HCT116 (cell line): ENCODE results near the gene ZSCAN5A. TPM values are rescaled to one million over a fixed set of nuclear protein-coding genes. Genes with fewer than 3 reads are reported as not detected.

Experiments used
- ATAC-seq: fragments of 200-7000 bp; cut with Tn5 transposase; 2 replicates; pipeline ENCODE4 v1.9.1; 2020; ENCODE audit warnings: mild to moderate bottlenecking, moderate library complexity
- BruUV-seq: library from RNA; stranded (reverse); fragments of 400-500 nt; replicated peaks from 2 replicates; lab custom pipeline; 2021; lab: Mats Ljungman, UMichigan
- CTCF ChIA-PET: fragments of 300-600 bp; sonication (Branson Sonifier 250); formaldehyde crosslinking; loops from one replicate; lab custom pipeline; 2021; ENCODE audit warnings: antibody characterized with exemption; lab: Charles Lee
- POLR2A ChIA-PET: fragments of 300-600, 350-600 bp; sonication (Branson Sonifier 250); formaldehyde crosslinking; loops from one replicate; lab custom pipeline; 2021; ENCODE audit warnings: antibody characterized with exemption; lab: Charles Lee
- RAD21 ChIA-PET, 2 experiments: fragments of 300-600 bp; sonication (Branson Sonifier 250); formaldehyde crosslinking; loops; one replicate each; lab custom pipeline; 2023; ENCODE audit warnings: low total read pairs in 2 of 2; ENCODE audit not compliant: uncharacterized antibody in 2 of 2, unreplicated experiment in 2 of 2, low non-redundant PET in 1 of 2; lab: Charles Lee
- DNase-seq: peaks from one replicate; pipeline ENCODE4 v3.0.0-alpha.2; 2010; ENCODE audit warnings: low read depth, low spot score
- H2AFZ ChIP-seq: fragments of 200-600 bp; shearing (Covaris generic), sonication (generic); 2 replicates; pipeline ENCODE4 v1.6.1; 2017; ENCODE audit warnings: low read depth, mixed run types, mixed read lengths, antibody characterized with exemption, low read length; ENCODE audit not compliant: poor library complexity, severe bottlenecking
- H3K27ac ChIP-seq: 2 replicates; pipeline ENCODE4 v1.5.1; 2012; ENCODE audit warnings: low read depth, low read length
- H3K27me3 ChIP-seq: fragments of 200-600 bp; sonication (generic); 2 replicates; pipeline ENCODE4 v1.6.1; 2016; ENCODE audit warnings: mixed run types, low read length, mixed read lengths; ENCODE audit not compliant: insufficient read depth
- H3K36me3 ChIP-seq, 2 experiments: fragments of 200-500 bp in 1 of 2; fragments of 200-600 bp in 1 of 2; sonication (Bioruptor generic) in 1 of 2; sonication (generic) in 1 of 2; 2 replicates each; pipeline versions ENCODE4 v1.5.1 to v1.6.1; 2014 to 2016; ENCODE audit warnings: low read length in 2 of 2, inconsistent platforms in 1 of 2, mixed read lengths in 1 of 2, mixed run types in 1 of 2; ENCODE audit not compliant: insufficient read depth in 2 of 2, control insufficient read depth in 1 of 2
- H3K4me1 ChIP-seq, 2 experiments: fragments of 200-600 bp in 1 of 2; sonication (generic) in 1 of 2; 2 replicates each; pipeline versions ENCODE4 v1.5.1 to v1.6.1; 2012 to 2017; ENCODE audit warnings: low read length in 2 of 2, inconsistent platforms in 1 of 2, mild to moderate bottlenecking in 1 of 2, mixed read lengths in 1 of 2, mixed run types in 1 of 2, moderate library complexity in 1 of 2; ENCODE audit not compliant: insufficient read depth in 2 of 2, control insufficient read depth in 1 of 2
- H3K4me2 ChIP-seq: fragments of 200-600 bp; sonication (generic); 2 replicates; pipeline ENCODE4 v1.6.1; 2017; ENCODE audit warnings: mixed run types, low read length, mixed read lengths
- H3K4me3 ChIP-seq, 2 experiments: fragments of 200-600 bp in 1 of 2; sonication (generic) in 1 of 2; replicated peaks in 1 of 2; 2 replicates each; pipeline ENCODE4 v1.5.1; 2011 to 2016; ENCODE audit warnings: low read length in 2 of 2, control low read depth in 1 of 2, low read depth in 1 of 2, mild to moderate bottlenecking in 1 of 2, mixed read lengths in 1 of 2, mixed run types in 1 of 2
- H3K79me2 ChIP-seq: fragments of 200-600 bp; sonication (generic); 2 replicates; pipeline ENCODE4 v1.6.1; 2017; ENCODE audit warnings: mild to moderate bottlenecking, mixed run types, low read length, moderate library complexity, mixed read lengths; ENCODE audit not compliant: insufficient read depth
- H3K9ac ChIP-seq: fragments of 200-600 bp; sonication (generic); 2 replicates; pipeline ENCODE4 v1.6.1; 2016; ENCODE audit warnings: low read length, mixed read lengths
- H3K9me2 ChIP-seq: fragments of 200-600 bp; sonication (generic), shearing (Covaris generic); 2 replicates; pipeline ENCODE4 v1.6.1; 2017; ENCODE audit warnings: mixed run types, mild to moderate bottlenecking, moderate library complexity; ENCODE audit not compliant: insufficient read depth
- H3K9me3 ChIP-seq, 2 experiments: fragments of 200-500 bp in 1 of 2; fragments of 200-600 bp in 1 of 2; sonication (Bioruptor generic) in 1 of 2; sonication (generic) in 1 of 2; 2 replicates each; pipeline ENCODE4 v1.6.1; 2014 to 2017; ENCODE audit warnings: low read length in 2 of 2, mixed read lengths in 2 of 2, inconsistent platforms in 1 of 2, low read depth in 1 of 2, mild to moderate bottlenecking in 1 of 2, mixed run types in 1 of 2, moderate library complexity in 1 of 2; ENCODE audit not compliant: control insufficient read depth in 1 of 2, insufficient read depth in 1 of 2
- H4K20me1 ChIP-seq: fragments of 200-600 bp; sonication (generic), shearing (Covaris generic); 2 replicates; pipeline ENCODE4 v1.6.1; 2017; ENCODE audit warnings: mixed run types, mild to moderate bottlenecking, moderate library complexity; ENCODE audit not compliant: insufficient read depth
- ATF3 ChIP-seq: IDR thresholded peaks from 2 replicates; pipeline ENCODE4 v1.6.1; 2012
- EZH2 ChIP-seq: fragments of 200-600 bp; sonication (generic); IDR thresholded peaks from 2 replicates; pipeline ENCODE4 v1.6.1; 2017; ENCODE audit warnings: antibody characterized with exemption, mixed run types
- JUND ChIP-seq: IDR thresholded peaks from 2 replicates; pipeline ENCODE4 v1.6.1; 2012
- POLR2A ChIP-seq: IDR thresholded peaks from 2 replicates; pipeline ENCODE4 v1.7.0; 2011; ENCODE audit warnings: borderline replicate concordance; ENCODE audit not compliant: insufficient read depth, insufficient read length; ENCODE audit errors: extremely low read depth
- SRF ChIP-seq: IDR thresholded peaks from 2 replicates; pipeline ENCODE4 v1.6.1; 2012; ENCODE audit warnings: low read depth
- ZNF274 ChIP-seq: fragments of 200-500 bp; sonication (Bioruptor generic); IDR thresholded peaks from 2 replicates; pipeline ENCODE4 v1.6.1; 2014; ENCODE audit warnings: mild to moderate bottlenecking, low read depth, low read length, inconsistent platforms
- intact Hi-C: fragments of 100-400 bp; cut with micrococcal nuclease; formaldehyde crosslinking; loops from 2 replicates; pipeline ENCODE4 v1.10.0; 2022
- total RNA-seq: library from RNA; stranded (reverse); gene quantifications from one replicate; pipeline ENCODE4 v1.2.1, GENCODE V29; 2021; ENCODE audit not compliant: unreplicated experiment

ZSCAN5A gene
- total RNA-seq, 1 experiment from 2014 or later, result 9.2 TPM

- Histone ChIP-seq H3K36me3 (no peaks in the 10 kb centered on the region), H3K9me3 (no peaks in the 10 kb centered on the region), H3K27ac (no peak overlapping the region), H3K79me2 (no peaks in the 10 kb centered on the region), H3K9ac (no peak overlapping the region), H3K9me2 (no peaks in the 10 kb centered on the region), H3K27me3 (no peaks in the 10 kb centered on the region), H3K4me3 (no peak overlapping the region), H3K4me2 (no peak overlapping the region), H4K20me1 (no peaks in the 10 kb centered on the region), H3K4me1 (no peaks in the 10 kb centered on the region), H2AFZ (no peak overlapping the region)
- no TSS peak for BruUV-seq
- ATAC-seq (no peak), DNase-seq (no peak)
- ChIA-PET RAD21 (interaction anchor here in 1 of 2 experiments (0.6 kb wide), 1 partner anchor 149 kb away, joined by 4 read pairs; no protein-coding TSS in a partner anchor), CTCF (interaction anchor here (0.9 to 1.9 kb wide), 2 partner anchors 12 kb away, joined by 4 to 6 read pairs; no protein-coding TSS in a partner anchor), POLR2A (no interaction called here)
- intact Hi-C loops, result no loop called here
- TF ChIP-seq EZH2 (no peak), ATF3 (no peak), JUND (no peak), SRF (no peak), ZNF274 (no peak)
Observed at GRCh38 chr19:56321254-56321988, 6.8 kb upstream of the ZSCAN5A start.

- H3K9me3 ChIP-seq, result no peaks in the 10 kb centered on the region
- no peak overlapping the region for H3K27ac ChIP-seq
- POLR2A ChIA-PET, result no interaction called here
- no peak overlapping the region for H3K4me3 ChIP-seq
- intact Hi-C loops, result no loop called here
- H3K9me2 ChIP-seq, result no peaks in the 10 kb centered on the region
- no peaks in the 10 kb centered on the region for H4K20me1 ChIP-seq
- ATAC-seq (no peak), DNase-seq (no peak)
- H3K9ac ChIP-seq, result no peak overlapping the region
- no TSS peak for BruUV-seq
- H3K4me2 ChIP-seq, result no peak overlapping the region
- H3K27me3 ChIP-seq, result no peaks in the 10 kb centered on the region
- H3K4me1 ChIP-seq, result peaks cover 3 to 8% of the 10 kb centered on the region in 2 experiments; a peak in 2 of 4 replicates
- no peak for TF ChIP-seq POLR2A
- H3K36me3 ChIP-seq, result no peaks in the 10 kb centered on the region
- RAD21 ChIA-PET, result no interaction called here
- H3K79me2 ChIP-seq, result no peaks in the 10 kb centered on the region
- no peak overlapping the region for H2AFZ ChIP-seq
- CTCF ChIA-PET, result no interaction called here
Observed at GRCh38 chr19:56319991-56320390, 5.4 kb upstream of the ZSCAN5A start.
